NB4 (cell line): Measurements from ENCODE around the gene INSYN1.

Experiments
- CTCF ChIP-seq: IDR thresholded peaks from one replicate; pipeline ENCODE4 v1.5.1; 2012; ENCODE audit warnings: low read depth, low read length
- MAX ChIP-seq: IDR thresholded peaks from 2 replicates; pipeline ENCODE4 v1.6.1; 2011; ENCODE audit warnings: low read depth, low read length
- MYC ChIP-seq: IDR thresholded peaks from 2 replicates; pipeline ENCODE4 v1.6.1; 2011; ENCODE audit warnings: low read depth, low read length
- POLR2A ChIP-seq: IDR thresholded peaks from 2 replicates; pipeline ENCODE4 v1.6.1; 2011; ENCODE audit warnings: mild to moderate bottlenecking; ENCODE audit not compliant: insufficient read length; ENCODE audit errors: extremely low read depth

GRCh38 chr15:73777741-73778140 is 24.6 kb upstream of the INSYN1 start:
- TF ChIP-seq CTCF (no peak), MAX (no peak), POLR2A (no peak), MYC (no peak)
